ENCODE measurements around the gene C3orf49. TPM values are rescaled to one million over a fixed set of nuclear protein-coding genes. Genes with fewer than 3 reads are reported as not detected.
A peak's percentile ranks its signal among the peaks of the same experiment; 100 is the strongest.

C3orf49 gene
- total and polyA plus RNA-seq, 12 donors = not detected

- Histone ChIP-seq H3K4me3 (no peak overlapping the region), H3K27ac (no peak overlapping the region), H3K36me3 (replicated peaks in 1 of 2) (no peaks in the 10 kb centered on the region), H3K4me1 (replicated peaks in 1 of 2) (peaks cover 0 to 11% of the 10 kb centered on the region in 2 donors), H3K27me3 (no peaks in the 10 kb centered on the region), H3K9me3 (replicated peaks in 1 of 3) (no peaks in the 10 kb centered on the region)
- WGBS, 4 donors = 93 to 98% (median 96%) methylated on average over 4 of the region's 4 CpGs
- intact Hi-C loops (cut with DNase I) = no loop called here
- TF ChIP-seq POLR2A (IDR thresholded peaks at IDR 0.05) (no peak), CTCF (IDR thresholded peaks at IDR 0.05) (no peak)
- no peak for DNase-seq
Measured at GRCh38 chr3:63853106-63853505, 34.0 kb downstream of the C3orf49 start.

GRCh38 chr3:63855333-63855940 lies 36.3 kb downstream of the C3orf49 start:
- Histone ChIP-seq H3K4me3 (no peak overlapping the region), H3K27me3 (no peaks in the 10 kb centered on the region), H3K27ac (peak overlapping the region in 3 of 5 donors; percentile 27 to 65 (median 44)), H3K4me1 (replicated peaks in 1 of 2) (peaks cover 0 to 11% of the 10 kb centered on the region in 2 donors), H3K9me3 (replicated peaks in 1 of 3) (no peaks in the 10 kb centered on the region), H3K36me3 (replicated peaks in 1 of 2) (no peaks in the 10 kb centered on the region)
- intact Hi-C loops (cut with DNase I) = no loop called here
- DNase-seq = peak in 1 of 7 donors; percentile 8
- 13 to 28% (median 22%) methylated on average over 1 of the region's 1 CpG for WGBS, 4 donors
- TF ChIP-seq CTCF (IDR thresholded peaks at IDR 0.05) (no peak), POLR2A (IDR thresholded peaks at IDR 0.05) (no peak)

GRCh38 chr3:63857311-63857710 lies 38.2 kb downstream of the C3orf49 start:
- Histone ChIP-seq H3K9me3 (replicated peaks in 1 of 3) (no peaks in the 10 kb centered on the region), H3K27me3 (no peaks in the 10 kb centered on the region), H3K27ac (no peak overlapping the region), H3K36me3 (replicated peaks in 1 of 2) (no peaks in the 10 kb centered on the region), H3K4me3 (no peak overlapping the region), H3K4me1 (replicated peaks in 1 of 2) (peaks cover 0 to 12% of the 10 kb centered on the region in 2 donors)
- TF ChIP-seq CTCF (IDR thresholded peaks at IDR 0.05) (no peak), POLR2A (IDR thresholded peaks at IDR 0.05) (no peak)
- intact Hi-C loops (cut with DNase I) = no loop called here
- WGBS, 4 donors = 77 to 85% (median 83%) methylated on average over 2 of the region's 2 CpGs
- no peak for DNase-seq

GRCh38 chr3:63860776-63861175 lies 41.7 kb downstream of the C3orf49 start:
- Histone ChIP-seq H3K36me3 (replicated peaks in 1 of 2) (no peaks in the 10 kb centered on the region), H3K9me3 (replicated peaks in 1 of 3) (no peaks in the 10 kb centered on the region), H3K27me3 (no peaks in the 10 kb centered on the region), H3K4me3 (no peak overlapping the region), H3K27ac (no peak overlapping the region), H3K4me1 (replicated peaks in 1 of 2) (peaks cover 7 to 16% of the 10 kb centered on the region in 2 donors)
- TF ChIP-seq CTCF (IDR thresholded peaks at IDR 0.05) (no peak), POLR2A (IDR thresholded peaks at IDR 0.05) (no peak)
- intact Hi-C loops (cut with DNase I) = no loop called here
- WGBS, 4 donors = 90 to 97% (median 93%) methylated on average over 3 of the region's 3 CpGs
- DNase-seq = no peak

Measured in adrenal gland (tissue), 12 donors.